RWPE1 (cell line): Measurements from ENCODE around the gene OTULIN.

ENCODE experiments used
- CTCF ChIA-PET: fragments of 350-600 bp; sonication (Branson Sonifier 250); formaldehyde crosslinking; extraction: SDS; loops from one replicate; lab custom pipeline; 2021; lab: Yijun Ruan, JAX
- POLR2A ChIA-PET: fragments of 400-600 bp; formaldehyde crosslinking; extraction: SDS; loops from one replicate; lab custom pipeline; 2020; ENCODE audit warnings: antibody characterized with exemption; ENCODE audit not compliant: low non-redundant PET; lab: Yijun Ruan, JAX
- DNase-seq: peaks from one replicate; pipeline ENCODE4 v3.0.0; 2012; ENCODE audit warnings: low spot score
- H3K27ac ChIP-seq: fragments of 450-650 bp; 2 replicates; pipeline ENCODE4 v1.5.1; 2017
- TF ChIP-seq, protein P1 (sequence below): fragments of 450-650 bp; conservative IDR thresholded peaks from 2 replicates; pipeline ENCODE4 v1.5.1; 2017; ENCODE audit warnings: low read depth, mild to moderate bottlenecking

OTULIN gene

GRCh38 chr5:14696851-14697250 lies 32.3 kb downstream of the OTULIN start:
- CTCF ChIA-PET: interaction anchor here (1.0 kb wide), 1 partner anchor 10 kb away, joined by 3 read pairs; no protein-coding TSS in a partner anchor
- no peak overlapping the region for H3K27ac ChIP-seq
- no peak for DNase-seq
- TF ChIP-seq, protein P1, sequence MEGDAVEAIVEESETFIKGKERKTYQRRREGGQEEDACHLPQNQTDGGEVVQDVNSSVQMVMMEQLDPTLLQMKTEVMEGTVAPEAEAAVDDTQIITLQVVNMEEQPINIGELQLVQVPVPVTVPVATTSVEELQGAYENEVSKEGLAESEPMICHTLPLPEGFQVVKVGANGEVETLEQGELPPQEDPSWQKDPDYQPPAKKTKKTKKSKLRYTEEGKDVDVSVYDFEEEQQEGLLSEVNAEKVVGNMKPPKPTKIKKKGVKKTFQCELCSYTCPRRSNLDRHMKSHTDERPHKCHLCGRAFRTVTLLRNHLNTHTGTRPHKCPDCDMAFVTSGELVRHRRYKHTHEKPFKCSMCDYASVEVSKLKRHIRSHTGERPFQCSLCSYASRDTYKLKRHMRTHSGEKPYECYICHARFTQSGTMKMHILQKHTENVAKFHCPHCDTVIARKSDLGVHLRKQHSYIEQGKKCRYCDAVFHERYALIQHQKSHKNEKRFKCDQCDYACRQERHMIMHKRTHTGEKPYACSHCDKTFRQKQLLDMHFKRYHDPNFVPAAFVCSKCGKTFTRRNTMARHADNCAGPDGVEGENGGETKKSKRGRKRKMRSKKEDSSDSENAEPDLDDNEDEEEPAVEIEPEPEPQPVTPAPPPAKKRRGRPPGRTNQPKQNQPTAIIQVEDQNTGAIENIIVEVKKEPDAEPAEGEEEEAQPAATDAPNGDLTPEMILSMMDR: no peak
- POLR2A ChIA-PET: no interaction called here

- ChIA-PET CTCF (interaction anchor here (0.6 kb wide), 1 partner anchor 204 kb away, joined by 4 read pairs; no protein-coding TSS in a partner anchor), POLR2A (no interaction called here)
- no peak for DNase-seq
- H3K27ac ChIP-seq: peak overlapping the region; percentile 8; the same call in 1 of the 2 replicates
- TF ChIP-seq, protein P1: no peak
These were observed 34.0 kb downstream of the OTULIN start for GRCh38 chr5:14698495-14698894.

- CTCF ChIA-PET: no interaction called here
- no peak for DNase-seq
- H3K27ac ChIP-seq: no peak overlapping the region
- POLR2A ChIA-PET: no interaction called here
- TF ChIP-seq, protein P1: no peak
These were observed 34.6 kb downstream of the OTULIN start for GRCh38 chr5:14699159-14699558.

DNA sequence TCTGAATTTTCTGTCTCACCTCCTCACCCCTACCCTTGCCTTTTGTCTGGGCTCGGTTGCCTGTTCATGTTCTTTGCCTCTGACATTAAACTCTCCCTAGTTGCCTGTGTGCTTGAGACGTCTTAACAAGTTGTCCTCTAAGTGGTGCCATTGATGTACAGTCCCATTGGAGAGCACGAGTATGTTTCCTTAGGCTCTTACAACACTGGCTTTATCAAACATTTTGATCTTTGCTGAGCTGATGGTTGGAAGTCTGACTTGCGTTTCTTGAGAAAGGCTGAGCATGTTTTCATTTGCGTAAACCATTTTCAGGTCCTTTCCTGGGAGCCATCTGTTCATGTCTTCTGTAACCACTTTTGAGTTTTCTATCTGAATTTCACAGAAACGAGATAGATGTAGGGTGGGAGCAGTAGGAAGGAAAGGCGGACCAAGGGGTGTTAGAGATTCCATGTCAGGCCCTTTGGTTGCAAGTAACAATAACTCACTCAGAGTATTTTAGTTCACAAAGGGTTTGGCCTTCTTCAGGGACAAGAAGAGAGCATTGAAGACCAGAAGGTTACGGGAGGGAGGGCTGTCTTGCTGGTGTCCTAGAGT lies 35.4 kb downstream of the OTULIN start:
- DNase-seq: no peak
- TF ChIP-seq, protein P1: no peak
- peak overlapping the region; percentile 92 for H3K27ac ChIP-seq
- POLR2A ChIA-PET: no interaction called here
- CTCF ChIA-PET: no interaction called here

DNA sequence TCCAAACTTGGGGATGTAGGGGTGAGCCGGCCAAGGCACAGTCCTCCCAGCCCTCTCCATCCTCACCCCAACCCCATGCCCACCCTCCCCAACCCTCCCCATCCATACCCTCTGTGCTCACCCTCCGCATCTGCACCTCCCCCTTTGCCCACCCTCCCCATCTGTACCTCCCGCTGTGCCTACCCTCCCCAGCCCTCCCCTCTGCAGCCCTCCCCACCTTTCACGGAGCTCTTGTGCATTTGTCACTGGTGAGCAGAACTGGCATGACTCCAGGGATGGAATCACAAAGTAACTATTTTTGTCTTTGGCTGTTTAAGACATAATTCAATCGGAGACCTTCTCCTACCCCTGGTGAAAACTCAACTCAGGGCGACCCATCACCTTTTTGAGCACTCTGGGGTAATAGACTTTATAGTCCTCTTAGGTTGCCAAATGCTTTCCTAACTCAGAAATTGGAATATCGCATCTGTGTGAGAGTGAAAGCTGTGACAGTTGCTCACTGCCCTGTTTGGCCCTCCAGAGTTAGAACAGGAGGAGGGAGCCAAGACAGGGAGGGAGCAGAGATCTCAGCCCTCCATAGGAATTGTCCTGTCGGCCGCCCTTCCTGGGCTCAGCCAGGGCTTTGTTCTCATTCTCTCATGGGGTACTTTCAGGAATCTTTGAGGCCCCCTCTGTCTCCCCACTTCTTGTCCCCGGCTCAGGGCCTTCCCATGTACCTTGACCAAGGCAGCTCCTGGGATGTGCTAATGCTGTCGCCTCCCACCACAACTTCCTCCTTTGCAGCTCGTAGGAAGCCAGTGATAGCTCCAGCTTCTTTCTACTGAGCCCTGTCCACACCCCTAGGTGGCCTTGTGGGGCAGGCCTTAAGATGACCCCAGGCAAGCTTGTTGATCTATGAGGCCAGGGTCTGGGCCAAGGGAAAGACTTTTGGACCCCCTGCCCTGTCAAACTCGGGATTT lies 36.2 kb downstream of the OTULIN start:
- CTCF ChIA-PET: interaction anchor here (1.7 kb wide), 1 partner anchor 303 kb away, joined by 6 read pairs; no protein-coding TSS in a partner anchor
- POLR2A ChIA-PET: no interaction called here
- peak overlapping the region; percentile 92 for H3K27ac ChIP-seq
- no peak for DNase-seq
- TF ChIP-seq, protein P1: no peak

- peak overlapping the region; percentile 92 for H3K27ac ChIP-seq
- POLR2A ChIA-PET: no interaction called here
- DNase-seq: no peak
- TF ChIP-seq, protein P1: no peak
- CTCF ChIA-PET: interaction anchor here (1.7 kb wide), 1 partner anchor 302 kb away, joined by 6 read pairs; no protein-coding TSS in a partner anchor
These were observed 37.0 kb downstream of the OTULIN start for GRCh38 chr5:14701556-14701955.
